SK-N-SH (cell line): ENCODE data around the gene CCN6. TPM values are rescaled to one million over a fixed set of nuclear protein-coding genes. Genes with fewer than 3 reads are reported as not detected.

Experiments
- CTCF ChIA-PET: fragments of 300-600, 350-600 bp; formaldehyde crosslinking; extraction: SDS; loops from one replicate; lab custom pipeline; 2021; lab: Yijun Ruan, JAX
- POLR2A ChIA-PET: fragments of 350-600 bp; sonication (Branson Sonifier 250); formaldehyde crosslinking; extraction: SDS; loops from one replicate; lab custom pipeline; 2020; ENCODE audit warnings: antibody characterized with exemption, inconsistent platforms; lab: Yijun Ruan, JAX
- DNase-seq: peaks from one replicate; pipeline ENCODE4 v3.0.0; 2012
- H2AFZ ChIP-seq: fragments of 200-600 bp; sonication (generic); 2 replicates; pipeline ENCODE4 v1.8.1; 2016; ENCODE audit warnings: antibody characterized with exemption, mild to moderate bottlenecking, low read depth
- H3F3A ChIP-seq: fragments of 200-600 bp; sonication (generic); replicated peaks from 2 replicates; pipeline ENCODE3; 2016; ENCODE audit warnings: antibody characterized with exemption, mild to moderate bottlenecking; ENCODE audit not compliant: insufficient read depth
- H3K27ac ChIP-seq, 2 experiments: fragments of 200-500 bp in 1 of 2; fragments of 200-600 bp in 1 of 2; sonication (Bioruptor generic) in 1 of 2; sonication (generic), shearing (Covaris generic) in 1 of 2; 2 replicates each; pipeline versions ENCODE4 v1.5.1 to v1.6.1; 2014 to 2016; ENCODE audit warnings: low read depth in 2 of 2, inconsistent platforms in 1 of 2, low read length in 1 of 2, mild to moderate bottlenecking in 1 of 2, mixed read lengths in 1 of 2
- H3K27me3 ChIP-seq: fragments of 200-600 bp; sonication (generic), shearing (Covaris generic); 2 replicates; pipeline ENCODE4 v1.6.1; 2016; ENCODE audit warnings: mixed run types; ENCODE audit not compliant: insufficient read depth
- H3K36me3 ChIP-seq, 2 experiments: fragments of 200-500 bp in 1 of 2; fragments of 200-600 bp in 1 of 2; sonication (Bioruptor generic) in 1 of 2; sonication (generic) in 1 of 2; replicated peaks in 1 of 2; 2 replicates each; pipeline versions ENCODE3 to v1.5.1; 2014 to 2016; ENCODE audit warnings: low read length in 1 of 2, mild to moderate bottlenecking in 1 of 2; ENCODE audit not compliant: insufficient read depth in 2 of 2, control insufficient read depth in 1 of 2
- H3K4me1 ChIP-seq, 2 experiments: fragments of 200-500 bp in 1 of 2; fragments of 200-600 bp in 1 of 2; sonication (Bioruptor generic) in 1 of 2; sonication (generic), shearing (Covaris generic) in 1 of 2; 2 replicates each; pipeline versions ENCODE4 v1.5.1 to v1.6.1; 2014 to 2016; ENCODE audit warnings: low read depth in 1 of 2, low read length in 1 of 2, mixed run types in 1 of 2; ENCODE audit not compliant: insufficient read depth in 2 of 2, control insufficient read depth in 1 of 2
- H3K4me2 ChIP-seq: fragments of 200-600 bp; sonication (generic), shearing (Covaris generic); 2 replicates; pipeline ENCODE4 v1.6.1; 2017; ENCODE audit warnings: mixed run types
- H3K4me3 ChIP-seq, 2 experiments: fragments of 200-500 bp in 1 of 2; fragments of 200-600 bp in 1 of 2; sonication (Bioruptor generic) in 1 of 2; sonication (generic), shearing (Covaris generic) in 1 of 2; 2 replicates each; pipeline versions ENCODE4 v1.5.1 to v1.8.1; 2014 to 2016; ENCODE audit warnings: low read depth in 2 of 2, inconsistent platforms in 1 of 2, low read length in 1 of 2, mild to moderate bottlenecking in 1 of 2, mixed read lengths in 1 of 2, moderate library complexity in 1 of 2
- H3K79me2 ChIP-seq: fragments of 200-600 bp; sonication (generic); 2 replicates; pipeline ENCODE4 v1.8.1; 2017; ENCODE audit warnings: mild to moderate bottlenecking; ENCODE audit not compliant: insufficient read depth
- H3K9ac ChIP-seq: fragments of 200-600 bp; sonication (generic); 2 replicates; pipeline ENCODE4 v1.6.1; 2017; ENCODE audit warnings: mixed run types
- H3K9me2 ChIP-seq: fragments of 200-600 bp; sonication (generic); 2 replicates; pipeline ENCODE4 v1.6.1; 2017; ENCODE audit warnings: mixed run types
- H3K9me3 ChIP-seq: fragments of 200-600 bp; sonication (generic); 2 replicates; pipeline ENCODE4 v1.6.1; 2017; ENCODE audit warnings: mixed run types, mild to moderate bottlenecking, moderate library complexity
- H4K20me1 ChIP-seq: fragments of 200-600 bp; sonication (generic); 2 replicates; pipeline ENCODE4 v1.6.1; 2017; ENCODE audit warnings: mild to moderate bottlenecking, mixed run types; ENCODE audit not compliant: insufficient read depth
- CHD2 ChIP-seq: fragments of 150-350 bp; IDR thresholded peaks from 2 replicates; pipeline ENCODE4 v1.6.1; 2018; ENCODE audit warnings: low read length; ENCODE audit not compliant: partially characterized antibody
- ELF1 ChIP-seq: IDR thresholded peaks from 2 replicates; pipeline ENCODE4 v1.4.0; 2012
- EZH2phosphoT487 ChIP-seq: fragments of 200-600 bp; sonication (generic); IDR thresholded peaks from 2 replicates; pipeline ENCODE4 v1.6.1; 2017; ENCODE audit warnings: low read depth, mixed run types, mild to moderate bottlenecking, antibody characterized with exemption, moderate library complexity, borderline replicate concordance
- FOSL2 ChIP-seq: IDR thresholded peaks from 2 replicates; pipeline ENCODE4 v1.4.0; 2012; ENCODE audit warnings: low read depth, mild to moderate bottlenecking, moderate library complexity, borderline replicate concordance
- FOXJ3 ChIP-seq: sonication (generic); formaldehyde crosslinking; IDR thresholded peaks from 2 replicates; pipeline ENCODE4 v1.5.1; 2020; ENCODE audit warnings: mild to moderate bottlenecking, missing genetic modification reagents
- GABPA ChIP-seq: IDR thresholded peaks from 2 replicates; pipeline ENCODE4 v1.4.0; 2012; ENCODE audit warnings: low read depth, mild to moderate bottlenecking
- GATA2 ChIP-seq: sonication (generic); formaldehyde crosslinking; IDR thresholded peaks from 2 replicates; pipeline ENCODE4 v1.5.0; 2020; ENCODE audit warnings: mild to moderate bottlenecking, missing genetic modification reagents
- JUND ChIP-seq: IDR thresholded peaks from 2 replicates; pipeline ENCODE4 v1.4.0; 2012
- RCOR1 ChIP-seq: fragments of 150-350 bp; IDR thresholded peaks from 2 replicates; pipeline ENCODE4 v1.6.1; 2017; ENCODE audit warnings: antibody characterized with exemption, low read length
- RXRA ChIP-seq: IDR thresholded peaks from 2 replicates; pipeline ENCODE4 v1.4.0; 2012; ENCODE audit warnings: low read depth, mild to moderate bottlenecking, borderline replicate concordance
- TAF1 ChIP-seq: IDR thresholded peaks from 2 replicates; pipeline ENCODE4 v1.6.1; 2012; ENCODE audit warnings: low read depth, mild to moderate bottlenecking, low read length, moderate library complexity, borderline replicate concordance
- TCF12 ChIP-seq: IDR thresholded peaks from 2 replicates; pipeline ENCODE4 v1.4.0; 2012
- WGBS: methylation state at CpG from one replicate; pipeline ENCODE4 v1.1.6; 2017; ENCODE audit warnings: low lambda C conversion rate; 5-methylcytosine and 5-hydroxymethylcytosine counted together
- polyA plus RNA-seq, 3 experiments: library from polyadenylated mRNA; depleted of rRNA; stranded (reverse); fragments of >200 nt; gene quantifications; 2 replicates each; pipeline ENCODE4 v1.2.3, GENCODE V29; 2012
- TF ChIP-seq, protein P1 (sequence below): IDR thresholded peaks from 2 replicates; pipeline ENCODE4 v1.4.0; 2012; ENCODE audit warnings: low read depth
- TF ChIP-seq, protein P2 (sequence below): IDR thresholded peaks from 2 replicates; pipeline ENCODE4 v1.4.0; 2012; ENCODE audit warnings: low read depth, borderline replicate concordance
- TF ChIP-seq, protein P3 (sequence below): IDR thresholded peaks from 2 replicates; pipeline ENCODE4 v1.6.1; 2012; ENCODE audit warnings: mild to moderate bottlenecking, low read depth, low read length, moderate library complexity

Gene CCN6
- polyA plus RNA-seq, 1 of the 3 experiments (the other 2 are of a cell fraction), result not detected

DNA sequence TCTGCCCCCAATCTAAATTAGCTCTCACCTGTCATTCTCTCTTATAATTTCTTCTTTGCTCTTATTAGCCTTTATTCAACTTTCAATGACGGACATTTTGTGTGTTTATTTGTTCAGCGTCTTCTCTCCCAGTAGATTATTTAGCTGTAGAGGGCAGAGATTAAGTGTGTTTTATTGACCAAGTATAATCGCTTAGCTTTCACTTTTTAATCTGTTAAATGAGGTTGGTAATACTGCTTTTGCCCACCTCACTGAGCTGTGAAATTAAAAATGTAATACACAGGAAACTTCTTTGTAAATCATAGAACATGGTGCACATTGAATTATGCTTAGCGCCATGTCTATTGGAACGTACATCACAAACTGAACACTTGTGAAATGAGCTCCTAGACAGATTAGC is 3.5 kb upstream of the CCN6 start:
- WGBS, result 87% methylated on average over 5 of the region's 5 CpGs

More for the DNA sequence above, 3.5 kb upstream of the CCN6 start:
- Histone ChIP-seq H3K36me3 (no peaks in the 10 kb centered on the region), H3K79me2 (no peaks in the 10 kb centered on the region), H3F3A (peaks cover 4% of the 10 kb centered on the region), H3K4me1 (no peaks in the 10 kb centered on the region; a peak in 1 of 4 replicates), H4K20me1 (no peaks in the 10 kb centered on the region), H3K27me3 (no peaks in the 10 kb centered on the region), H3K9me3 (no peaks in the 10 kb centered on the region), H3K9me2 (no peaks in the 10 kb centered on the region), H3K9ac (no peak overlapping the region), H3K4me2 (no peak overlapping the region), H2AFZ (no peak overlapping the region), H3K4me3 (no peak overlapping the region), H3K27ac (no peak overlapping the region)
- no peak for DNase-seq
- CTCF ChIA-PET, result interaction anchor here (0.6 to 1.5 kb wide), 4 partner anchors 22 to 340 kb away, joined by 3 to 5 read pairs (median 3); no protein-coding TSS in a partner anchor
- POLR2A ChIA-PET, result no interaction called here
- TF ChIP-seq, protein P1, sequence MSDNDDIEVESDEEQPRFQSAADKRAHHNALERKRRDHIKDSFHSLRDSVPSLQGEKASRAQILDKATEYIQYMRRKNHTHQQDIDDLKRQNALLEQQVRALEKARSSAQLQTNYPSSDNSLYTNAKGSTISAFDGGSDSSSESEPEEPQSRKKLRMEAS, result no peak
- no peak for TF ChIP-seq GATA2
- TF ChIP-seq RXRA, result no peak
- TF ChIP-seq FOSL2, result no peak
- TF ChIP-seq EZH2phosphoT487, result no peak
- no peak for TF ChIP-seq FOXJ3
- TF ChIP-seq RCOR1, result no peak
- TF ChIP-seq TCF12, result no peak
- TF ChIP-seq TAF1, result no peak
- TF ChIP-seq, protein P2, sequence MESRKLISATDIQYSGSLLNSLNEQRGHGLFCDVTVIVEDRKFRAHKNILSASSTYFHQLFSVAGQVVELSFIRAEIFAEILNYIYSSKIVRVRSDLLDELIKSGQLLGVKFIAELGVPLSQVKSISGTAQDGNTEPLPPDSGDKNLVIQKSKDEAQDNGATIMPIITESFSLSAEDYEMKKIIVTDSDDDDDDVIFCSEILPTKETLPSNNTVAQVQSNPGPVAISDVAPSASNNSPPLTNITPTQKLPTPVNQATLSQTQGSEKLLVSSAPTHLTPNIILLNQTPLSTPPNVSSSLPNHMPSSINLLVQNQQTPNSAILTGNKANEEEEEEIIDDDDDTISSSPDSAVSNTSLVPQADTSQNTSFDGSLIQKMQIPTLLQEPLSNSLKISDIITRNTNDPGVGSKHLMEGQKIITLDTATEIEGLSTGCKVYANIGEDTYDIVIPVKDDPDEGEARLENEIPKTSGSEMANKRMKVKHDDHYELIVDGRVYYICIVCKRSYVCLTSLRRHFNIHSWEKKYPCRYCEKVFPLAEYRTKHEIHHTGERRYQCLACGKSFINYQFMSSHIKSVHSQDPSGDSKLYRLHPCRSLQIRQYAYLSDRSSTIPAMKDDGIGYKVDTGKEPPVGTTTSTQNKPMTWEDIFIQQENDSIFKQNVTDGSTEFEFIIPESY, result no peak
- TF ChIP-seq JUND, result no peak
- TF ChIP-seq ELF1, result no peak
- no peak for TF ChIP-seq CHD2
- TF ChIP-seq, protein P3, sequence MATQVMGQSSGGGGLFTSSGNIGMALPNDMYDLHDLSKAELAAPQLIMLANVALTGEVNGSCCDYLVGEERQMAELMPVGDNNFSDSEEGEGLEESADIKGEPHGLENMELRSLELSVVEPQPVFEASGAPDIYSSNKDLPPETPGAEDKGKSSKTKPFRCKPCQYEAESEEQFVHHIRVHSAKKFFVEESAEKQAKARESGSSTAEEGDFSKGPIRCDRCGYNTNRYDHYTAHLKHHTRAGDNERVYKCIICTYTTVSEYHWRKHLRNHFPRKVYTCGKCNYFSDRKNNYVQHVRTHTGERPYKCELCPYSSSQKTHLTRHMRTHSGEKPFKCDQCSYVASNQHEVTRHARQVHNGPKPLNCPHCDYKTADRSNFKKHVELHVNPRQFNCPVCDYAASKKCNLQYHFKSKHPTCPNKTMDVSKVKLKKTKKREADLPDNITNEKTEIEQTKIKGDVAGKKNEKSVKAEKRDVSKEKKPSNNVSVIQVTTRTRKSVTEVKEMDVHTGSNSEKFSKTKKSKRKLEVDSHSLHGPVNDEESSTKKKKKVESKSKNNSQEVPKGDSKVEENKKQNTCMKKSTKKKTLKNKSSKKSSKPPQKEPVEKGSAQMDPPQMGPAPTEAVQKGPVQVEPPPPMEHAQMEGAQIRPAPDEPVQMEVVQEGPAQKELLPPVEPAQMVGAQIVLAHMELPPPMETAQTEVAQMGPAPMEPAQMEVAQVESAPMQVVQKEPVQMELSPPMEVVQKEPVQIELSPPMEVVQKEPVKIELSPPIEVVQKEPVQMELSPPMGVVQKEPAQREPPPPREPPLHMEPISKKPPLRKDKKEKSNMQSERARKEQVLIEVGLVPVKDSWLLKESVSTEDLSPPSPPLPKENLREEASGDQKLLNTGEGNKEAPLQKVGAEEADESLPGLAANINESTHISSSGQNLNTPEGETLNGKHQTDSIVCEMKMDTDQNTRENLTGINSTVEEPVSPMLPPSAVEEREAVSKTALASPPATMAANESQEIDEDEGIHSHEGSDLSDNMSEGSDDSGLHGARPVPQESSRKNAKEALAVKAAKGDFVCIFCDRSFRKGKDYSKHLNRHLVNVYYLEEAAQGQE, result no peak
- no peak for TF ChIP-seq GABPA
